Measurements from ENCODE around the gene RAD23A. TPM values are rescaled to one million over a fixed set of nuclear protein-coding genes. Genes with fewer than 3 reads are reported as not detected.
A peak's percentile ranks its signal among the peaks of the same experiment; 100 is the strongest.

RAD23A gene
- total RNA-seq, 4 donors from 2014 or later = 54.1 to 86.5 (median 75.3) TPM

- Histone ChIP-seq H3K27me3 (no peaks in the 10 kb centered on the region), H3K36me3 (peaks cover 0 to 73% (median 0%) of the 10 kb centered on the region in 3 donors), H3K9me3 (no peaks in the 10 kb centered on the region), H3K4me1 (peaks cover 0 to 39% (median 4%) of the 10 kb centered on the region in 4 donors), H3K27ac (peak overlapping the region; percentile 93 to 97 (median 96)), H3K4me3 (peak overlapping the region; percentile 74 to 96 (median 83))
- DNase-seq = peak in 2 of 3 donors; percentile 73 to 80
- TF ChIP-seq POLR2A (IDR thresholded peaks at IDR 0.05) = no peak
- TF ChIP-seq CTCF (IDR thresholded peaks at IDR 0.05) = no peak
Measured at GRCh38 chr19:12946092-12946721, 545 bp downstream of the RAD23A start.

GRCh38 chr19:12946731-12947496 is 1.3 kb downstream of the RAD23A start:
- no peaks in the 10 kb centered on the region for H3K9me3 ChIP-seq
- peak overlapping the region; percentile 74 to 96 (median 83) for H3K4me3 ChIP-seq
- peaks cover 0 to 32% (median 4%) of the 10 kb centered on the region in 4 donors for H3K4me1 ChIP-seq
- TF ChIP-seq POLR2A (IDR thresholded peaks at IDR 0.05) (no peak), CTCF (IDR thresholded peaks at IDR 0.05) (no peak)
- H3K27me3 ChIP-seq = no peaks in the 10 kb centered on the region
- H3K27ac ChIP-seq = peak overlapping the region in 2 of 4 donors; percentile 93 to 97
- H3K36me3 ChIP-seq = peaks cover 0 to 73% (median 0%) of the 10 kb centered on the region in 3 donors
- DNase-seq = no peak

- H3K9me3 ChIP-seq = no peaks in the 10 kb centered on the region
- peaks cover 0 to 72% (median 0%) of the 10 kb centered on the region in 3 donors for H3K36me3 ChIP-seq
- no peak overlapping the region for H3K27ac ChIP-seq
- no peaks in the 10 kb centered on the region for H3K27me3 ChIP-seq
- no peak overlapping the region for H3K4me3 ChIP-seq
- H3K4me1 ChIP-seq = peaks cover 0 to 33% (median 4%) of the 10 kb centered on the region in 4 donors
- no peak for DNase-seq
- TF ChIP-seq POLR2A (IDR thresholded peaks at IDR 0.05) (no peak), CTCF (IDR thresholded peaks at IDR 0.05) (no peak)
Measured at GRCh38 chr19:12947702-12948611, 2.3 kb downstream of the RAD23A start.

GRCh38 chr19:12948612-12949362 is 3.1 kb downstream of the RAD23A start:
- no peak for TF ChIP-seq CTCF (IDR thresholded peaks at IDR 0.05)
- no peak for TF ChIP-seq POLR2A (IDR thresholded peaks at IDR 0.05)
- Histone ChIP-seq H3K4me3 (no peak overlapping the region), H3K27me3 (no peaks in the 10 kb centered on the region), H3K36me3 (peaks cover 0 to 72% (median 0%) of the 10 kb centered on the region in 3 donors), H3K27ac (no peak overlapping the region), H3K9me3 (no peaks in the 10 kb centered on the region), H3K4me1 (peaks cover 0 to 32% (median 4%) of the 10 kb centered on the region in 4 donors)
- DNase-seq = no peak
